ENCODE results near the gene MSH5. TPM values are rescaled to one million over a fixed set of nuclear protein-coding genes. Genes with fewer than 3 reads are reported as not detected.

The MSH5 gene
- total and polyA plus RNA-seq, 9 of the 15 experiments (the other 6 are each of a cell fraction or from before 2014, with no cell fraction given) = 12.5 to 104 (median 46.6) TPM

- peak; percentile 86 for TF ChIP-seq CHD1 (IDR thresholded peaks at IDR 0.05; ENCODE audit: low read length)
These were observed 66.2 kb downstream of the MSH5 start (continued) for GRCh38 chr6:31805939-31806469.

- WGBS (ENCODE audit: insufficient coverage, low coverage, missing lambda C conversion rate) = under 1% methylated on average over 51 of the region's 51 CpGs
- no peaks in the 10 kb centered on the region for H3K9me3 ChIP-seq (replicated peaks; ENCODE audit: control insufficient read depth, insufficient read depth, low read depth, low read length)
- peak within 1 kb of the TSS; percentile 93 to 94 for H3K9ac ChIP-seq (ENCODE audit: insufficient read depth in 1 of 2, low read depth in 2 of 2, low read length in 2 of 2)
- CTCF ChIA-PET (ENCODE audit: low intra/inter-chr PET ratio) = interaction anchor here (0.6 kb wide), 1 partner anchor 8 kb away, joined by 3 read pairs; no protein-coding TSS in a partner anchor
- DNase-seq (ENCODE audit: extremely low read depth in 1 of 4, low spot score in 3 of 4) (peak; percentile 100), FAIRE-seq (peak; percentile 94), ATAC-seq (peak; percentile 98)
- H3K27me3 ChIP-seq (ENCODE audit: control insufficient read depth in 2 of 2, insufficient read depth in 2 of 2, low read length in 2 of 2) = no peaks in the 10 kb centered on the region
- peaks cover 43% of the 10 kb centered on the region for H3K79me2 ChIP-seq (ENCODE audit: control insufficient read depth, insufficient read depth, low read length)
- peaks cover 14 to 30% of the 10 kb centered on the region in 2 experiments for H3K4me1 ChIP-seq (replicated peaks in 1 of 2; ENCODE audit: control insufficient read depth in 2 of 2, insufficient read depth in 2 of 2, low read length in 2 of 2)
- in situ Hi-C loops (cut with MboI) (no loop called here), intact Hi-C loops (cut with micrococcal nuclease) (no loop called here)
- peak within 1 kb of the TSS; percentile 96 for H3K4me2 ChIP-seq (ENCODE audit: insufficient read depth, low read length)
- H2AFZ ChIP-seq (ENCODE audit: low read depth, low read length) = peak within 1 kb of the TSS; percentile 91
- POLR2A ChIA-PET = interaction anchor here (0.6 to 6.3 kb wide), 43 partner anchors 7 to 371 kb away, joined by 3 to 58 read pairs (median 4); partner anchors contain the start of genes ABHD16A, BAG6, C6orf47 and FKBPL
- H3K9me1 ChIP-seq (ENCODE audit: control insufficient read depth, insufficient read depth, low read length) = no peaks in the 10 kb centered on the region
- H3K36me3 ChIP-seq (ENCODE audit: control insufficient read depth, insufficient read depth, low read length) = peaks cover 37% of the 10 kb centered on the region; the same call in 2 of the 3 replicates
- no peaks in the 10 kb centered on the region for H4K20me1 ChIP-seq (replicated peaks; ENCODE audit: control insufficient read depth, insufficient read depth, low read length)
- peak within 1 kb of the TSS; percentile 66 for H3K4me3 ChIP-seq
- BruUV-seq (replicated peaks) = no TSS peak
- peak within 1 kb of the TSS; percentile 86 for H3K27ac ChIP-seq (ENCODE audit: extremely low read depth, low read depth, low read length)
- TF ChIP-seq ZNF24 (IDR thresholded peaks at IDR 0.05) (peak; percentile 89), PCBP2 (IDR thresholded peaks at IDR 0.05; ENCODE audit: low read depth, low read length, poor library complexity, severe bottlenecking) (no peak), ZBTB34 (CRISPR knock-in tag; IDR thresholded peaks at IDR 0.05) (no peak), USF2 (CRISPR knock-in tag; IDR thresholded peaks at IDR 0.05) (no peak), TAL1 (IDR thresholded peaks at IDR 0.05) (peak; percentile 18; the same call in 1 of the 2 replicates), ZNF354B (CRISPR knock-in tag; IDR thresholded peaks at IDR 0.05) (no peak; the same call in 1 of the 2 replicates), FUS (optimal IDR thresholded peaks at IDR 0.05; ENCODE audit: low read depth, low read length) (peak; percentile 56), BRF2 (IDR thresholded peaks at IDR 0.05; ENCODE audit: borderline replicate concordance, insufficient read depth, insufficient read length) (no peak)
These were observed 66.9 kb downstream of the MSH5 start, which contains the start of gene LSM2 for GRCh38 chr6:31806470-31807272. LSM2 (minus strand) TSS chr6:31806966; CDS start chr6:31806757, 209 bp downstream.
